Fibroblast of upper back skin (primary cell): Measurements from ENCODE around the gene RNF227.

Source experiments
- DNase-seq: peaks from one replicate; pipeline ENCODE4 v3.0.0-alpha.2; 2013

Gene RNF227

GRCh38 chr17:7929158-7930023, 13.3 kb upstream of the RNF227 start, which contains the start of gene KCNAB3:
Gene KCNAB3, minus strand, starts transcription at chr17:7929856. Its CDS starts 421 bp downstream, at chr17:7929435.
- peak; percentile 74 for DNase-seq

GRCh38 chr17:7927596-7927995, 11.5 kb upstream of the RNF227 start:
- no peak for DNase-seq

- DNase-seq, result peak; percentile 83
Observed at GRCh38 chr17:7922845-7923628, 6.9 kb upstream of the RNF227 start.

- no peak for DNase-seq
Observed at GRCh38 chr17:7922269-7922844, 6.3 kb upstream of the RNF227 start.

GRCh38 chr17:7916808-7917207, 719 bp upstream of the RNF227 start:
- peak; percentile 36 for DNase-seq

GRCh38 chr17:7916385-7916682, 245 bp upstream of the RNF227 start:
- DNase-seq, result no peak

GRCh38 chr17:7915179-7915610, 894 bp downstream of the RNF227 start:
- DNase-seq, result peak; percentile 39

GRCh38 chr17:7912927-7913524, 3.1 kb downstream of the RNF227 start:
- DNase-seq, result peak; percentile 75

GRCh38 chr17:7911116-7911515, 5.0 kb downstream of the RNF227 start:
- DNase-seq, result no peak

GRCh38 chr17:7910711-7911110, 5.4 kb downstream of the RNF227 start:
- DNase-seq, result no peak

GRCh38 chr17:7910281-7910680, 5.8 kb downstream of the RNF227 start:
- DNase-seq, result no peak

- DNase-seq, result no peak
Observed at GRCh38 chr17:7909089-7909488, 7.0 kb downstream of the RNF227 start.

- no peak for DNase-seq
Observed at GRCh38 chr17:7903154-7904103, 12.7 kb downstream of the RNF227 start.

- peak; percentile 51 for DNase-seq
Observed at GRCh38 chr17:7897773-7898172, 18.3 kb downstream of the RNF227 start.

- no peak for DNase-seq
Observed at GRCh38 chr17:7897090-7897489, 19.0 kb downstream of the RNF227 start.

GRCh38 chr17:7894866-7895265, 21.2 kb downstream of the RNF227 start:
- DNase-seq, result no peak

- DNase-seq, result no peak
Observed at GRCh38 chr17:7894226-7894625, 21.9 kb downstream of the RNF227 start.

- no peak for DNase-seq
Observed at GRCh38 chr17:7893187-7893880, 22.8 kb downstream of the RNF227 start.

- DNase-seq, result peak; percentile 89
Observed at GRCh38 chr17:7889166-7889955, 26.7 kb downstream of the RNF227 start.

- DNase-seq, result no peak
Observed at GRCh38 chr17:7888184-7888920, 27.7 kb downstream of the RNF227 start, which contains the start of gene CHD3. Gene CHD3, plus strand, starts transcription at chr17:7888789. Its CDS starts 212 bp downstream, at chr17:7889001.
